NCI-H2029 treated with DMSO at 0.1 percent for 48 hours (cell line): ENCODE measurements around the gene COX4I1.

Experiments used
- DNase-seq: peaks from one replicate; lab custom pipeline; 2025; lab: John Stamatoyannopoulos, UW

The COX4I1 gene

GRCh38 chr16:85767531-85767930 is 32.0 kb upstream of the COX4I1 start:
- DNase-seq: no peak

GRCh38 chr16:85768199-85768598 is 31.3 kb upstream of the COX4I1 start:
- no peak for DNase-seq

DNA sequence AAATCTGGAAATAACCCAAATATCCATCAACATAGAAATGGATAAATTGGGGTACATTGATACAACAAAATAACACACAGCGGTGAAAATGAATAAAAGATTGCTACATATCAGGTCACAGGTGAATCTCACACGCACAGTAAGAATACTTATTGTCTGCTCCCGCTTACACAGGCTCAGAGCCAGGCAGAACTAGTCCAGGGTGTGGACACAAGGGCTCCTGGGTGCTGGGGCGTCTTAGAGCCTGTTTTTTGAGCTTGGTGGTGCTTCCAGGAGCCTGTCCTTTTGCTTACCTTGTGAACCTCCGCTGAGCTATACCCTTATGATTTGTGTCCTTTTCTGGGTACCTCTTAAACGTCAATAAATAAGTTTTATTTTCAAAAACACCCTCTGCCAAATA is 28.8 kb upstream of the COX4I1 start:
- DNase-seq: no peak

DNA sequence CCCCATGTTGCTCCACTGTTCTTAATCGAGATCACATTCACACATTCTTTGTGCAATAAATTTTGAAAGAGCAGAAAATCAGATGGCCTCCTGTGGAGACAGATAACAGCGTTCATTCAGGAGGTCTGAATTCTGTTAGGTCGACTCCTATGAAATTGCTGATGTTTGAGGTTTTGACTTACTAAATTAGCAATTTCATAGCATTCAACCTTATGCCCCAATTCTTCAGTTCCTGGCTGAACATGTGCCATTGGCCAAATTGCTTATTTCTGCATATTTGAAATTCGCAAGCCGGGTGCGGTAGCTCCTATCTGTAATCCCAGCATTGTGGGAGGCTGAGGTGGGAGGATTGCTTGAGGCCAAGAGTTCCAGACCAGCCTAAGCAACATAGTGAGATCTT is 26.5 kb upstream of the COX4I1 start:
- DNase-seq: no peak

GRCh38 chr16:85774136-85774535 is 25.4 kb upstream of the COX4I1 start:
- DNase-seq: no peak

GRCh38 chr16:85774811-85775210 is 24.7 kb upstream of the COX4I1 start:
- no peak for DNase-seq

DNA sequence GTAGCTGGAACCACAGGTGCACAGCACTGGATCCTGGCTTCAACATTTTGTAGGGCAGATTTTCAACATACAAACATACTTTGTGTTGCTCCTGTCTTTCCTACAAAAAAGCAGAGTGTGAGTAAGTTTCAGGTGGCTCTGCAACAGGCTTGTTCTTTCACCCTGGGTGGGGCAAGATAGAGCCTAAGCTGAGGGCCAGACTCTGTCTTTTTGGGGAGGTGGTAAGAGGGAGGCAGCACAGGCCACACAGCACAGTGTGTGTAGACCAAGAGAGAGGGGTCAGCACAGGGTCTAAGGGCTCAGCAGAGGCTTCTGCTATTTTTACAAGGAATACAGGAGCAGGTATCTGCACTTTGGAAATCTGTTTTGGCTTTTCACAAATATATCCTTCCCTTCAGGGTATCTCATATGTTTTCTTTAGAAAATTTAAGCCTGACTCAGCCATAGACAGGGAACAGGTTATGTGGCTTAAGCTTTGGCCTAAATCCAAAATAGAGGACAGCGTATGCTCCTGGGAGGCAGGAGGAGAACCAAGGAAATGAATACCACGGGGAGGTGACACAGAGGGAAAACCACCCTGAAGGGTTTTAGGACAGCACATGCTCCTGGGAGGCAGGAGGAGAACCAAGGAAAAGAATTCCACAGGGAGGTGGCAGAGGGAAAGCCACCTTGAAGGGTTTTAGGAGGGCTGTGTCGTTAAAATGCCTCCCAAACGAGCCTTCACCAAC is 21.7 kb upstream of the COX4I1 start:
- DNase-seq: no peak

DNA sequence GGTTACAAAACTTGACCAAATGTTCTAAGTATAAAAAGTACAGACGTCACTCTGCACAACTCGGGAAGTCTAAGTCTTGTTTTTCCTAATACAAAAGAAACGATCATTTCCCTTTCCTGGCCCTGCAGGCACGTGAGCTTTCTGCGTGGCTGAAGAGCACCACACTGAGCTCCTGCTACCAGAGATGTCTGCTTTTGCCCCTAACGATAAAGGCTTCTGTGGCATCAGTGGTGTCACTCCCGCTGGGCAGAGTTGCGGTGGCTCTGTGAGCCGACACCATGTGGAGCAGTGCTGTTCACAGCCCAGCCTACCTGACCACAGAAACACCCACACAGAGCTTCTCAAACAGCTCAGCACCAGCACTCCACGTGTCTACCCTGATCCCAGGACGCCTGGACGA is 20.6 kb upstream of the COX4I1 start:
- DNase-seq: no peak

GRCh38 chr16:85780281-85780680 is 19.2 kb upstream of the COX4I1 start:
- DNase-seq: no peak

DNA sequence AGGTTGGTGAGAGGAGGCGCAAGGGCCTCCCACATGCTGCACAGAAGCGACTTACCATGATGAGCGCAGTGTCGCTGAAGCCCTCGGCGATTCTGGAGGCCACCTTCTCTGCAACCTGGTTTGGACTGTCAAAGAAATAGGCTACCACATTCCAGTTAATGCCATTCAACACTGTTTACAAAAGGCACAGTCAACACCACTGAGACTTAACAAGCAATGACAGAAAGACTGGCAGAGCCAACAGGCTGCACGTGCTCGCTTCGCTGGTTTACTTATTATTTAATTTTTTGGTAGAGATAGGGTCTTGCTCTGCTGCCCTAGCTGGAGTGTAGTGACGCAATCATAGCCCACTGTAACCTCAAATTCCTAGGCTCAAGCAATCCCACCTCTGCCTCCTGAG is 18.3 kb upstream of the COX4I1 start:
- no peak for DNase-seq

DNA sequence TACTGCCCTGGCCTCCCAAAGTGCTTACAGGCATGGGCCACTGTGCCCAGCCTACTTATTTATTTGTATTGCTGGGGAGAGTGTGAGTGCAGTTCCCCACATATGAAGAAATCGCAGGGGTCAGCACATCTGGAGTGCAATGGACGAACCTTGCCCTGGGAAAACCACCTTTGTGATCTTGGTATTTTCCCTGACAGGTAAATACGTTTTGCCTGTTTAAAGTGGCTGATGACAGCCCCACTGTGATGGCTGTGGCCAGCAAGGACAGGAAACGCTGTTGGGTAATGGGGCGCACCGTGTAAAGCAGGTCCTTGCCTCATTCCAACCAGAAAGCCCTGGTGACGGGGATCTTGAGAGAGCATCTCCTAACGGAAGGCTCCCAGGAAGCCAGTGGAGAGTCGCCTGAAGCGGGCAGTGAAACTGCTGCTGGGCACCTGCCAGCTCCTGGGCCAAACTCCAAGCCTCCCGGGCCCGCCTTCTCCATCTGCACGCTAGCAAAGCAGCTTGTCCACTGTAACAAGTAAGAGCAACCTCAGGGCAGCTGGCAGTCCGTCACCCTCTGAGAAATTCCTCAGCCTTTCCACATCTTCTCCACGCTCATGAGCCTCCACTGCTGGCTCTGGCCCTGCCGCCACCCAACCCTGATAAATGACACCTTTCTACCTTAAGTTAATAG is 17.7 kb upstream of the COX4I1 start:
- no peak for DNase-seq

- DNase-seq: no peak
Observed at GRCh38 chr16:85782451-85782850, 17.0 kb upstream of the COX4I1 start.

DNA sequence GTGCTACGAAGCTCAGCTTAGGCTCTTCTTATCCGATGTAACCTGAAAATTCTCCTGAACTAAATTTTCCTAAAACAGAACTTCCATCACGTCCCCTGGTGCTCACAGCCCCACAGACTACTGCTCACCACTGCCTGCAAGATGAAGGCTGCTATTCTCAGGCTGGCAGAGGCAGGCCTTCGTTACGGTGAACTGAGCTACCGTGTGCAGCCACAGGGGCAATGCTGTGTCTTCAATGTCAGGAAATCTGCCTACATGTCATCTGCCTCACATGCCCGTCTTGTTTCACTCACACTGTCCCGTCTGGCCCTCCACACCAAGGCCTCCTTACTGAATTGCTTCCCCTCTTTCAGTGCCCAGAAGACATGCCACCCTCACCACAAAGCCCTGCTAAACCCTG is 16.1 kb upstream of the COX4I1 start:
- no peak for DNase-seq

DNA sequence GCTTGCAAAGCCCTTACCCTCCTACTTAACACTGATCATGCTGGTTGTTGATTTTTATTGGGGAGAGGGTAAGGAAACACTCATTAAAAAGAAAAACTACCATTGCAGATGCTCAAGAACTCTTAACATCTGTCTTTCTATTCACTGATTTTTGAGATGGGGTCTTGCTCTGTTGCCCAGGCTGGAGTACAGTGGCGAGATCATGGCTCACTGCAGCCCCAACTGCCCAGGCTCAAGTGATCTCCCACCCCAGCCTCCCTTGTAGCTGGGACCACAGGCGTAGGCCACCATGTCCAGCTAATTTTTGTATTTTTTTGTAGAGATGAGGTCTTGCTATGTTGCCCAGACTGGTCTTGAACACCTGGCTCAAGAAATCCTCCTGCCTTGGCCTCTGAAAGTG is 14.7 kb upstream of the COX4I1 start:
- no peak for DNase-seq

GRCh38 chr16:85785927-85786326 is 13.6 kb upstream of the COX4I1 start:
- no peak for DNase-seq

DNA sequence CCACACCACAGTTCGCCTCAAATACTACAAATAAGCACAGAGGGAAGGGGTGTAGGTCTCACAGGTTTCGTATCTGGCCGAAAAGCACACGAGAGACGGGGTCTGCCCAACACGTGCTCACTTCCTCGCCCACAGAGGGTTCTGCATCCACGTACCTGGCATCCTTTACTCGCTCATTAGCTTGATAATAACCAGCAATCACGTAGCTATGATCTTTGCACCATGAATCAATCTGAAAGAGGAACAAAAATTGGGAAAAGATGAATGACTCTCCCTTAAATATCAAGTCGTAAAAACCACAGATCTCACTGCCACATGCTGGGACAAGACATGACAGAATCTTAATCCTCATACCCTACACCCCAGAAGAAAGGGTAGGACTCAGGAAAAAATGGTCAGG is 10.7 kb upstream of the COX4I1 start:
- DNase-seq: no peak

GRCh38 chr16:85789773-85790172 is 9.7 kb upstream of the COX4I1 start:
- DNase-seq: no peak

- DNase-seq: no peak
Observed at GRCh38 chr16:85793662-85794298, 5.7 kb upstream of the COX4I1 start.

DNA sequence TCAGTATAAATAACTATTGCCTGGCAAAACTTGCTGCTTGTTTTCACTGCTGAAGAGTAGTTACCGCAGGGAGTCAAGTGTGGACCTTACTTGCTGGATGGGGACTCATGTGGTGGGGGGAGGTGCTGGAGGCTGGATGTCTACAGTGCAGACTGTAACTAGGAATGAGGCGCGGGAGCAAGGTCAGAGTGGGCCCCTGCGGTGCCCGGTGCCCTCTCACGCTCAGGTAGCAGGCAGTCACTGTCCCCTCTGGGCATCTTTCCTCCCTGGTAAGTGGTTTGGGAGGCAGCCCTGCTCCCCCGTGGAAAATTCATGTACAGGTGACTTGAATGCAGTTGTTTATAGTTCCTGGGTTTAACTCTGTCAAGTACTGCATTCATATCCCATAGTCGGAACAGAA is 4.8 kb upstream of the COX4I1 start:
- no peak for DNase-seq

GRCh38 chr16:85796152-85796551 is 3.3 kb upstream of the COX4I1 start:
- DNase-seq: no peak

GRCh38 chr16:85796599-85796998 is 2.9 kb upstream of the COX4I1 start:
- DNase-seq: no peak

DNA sequence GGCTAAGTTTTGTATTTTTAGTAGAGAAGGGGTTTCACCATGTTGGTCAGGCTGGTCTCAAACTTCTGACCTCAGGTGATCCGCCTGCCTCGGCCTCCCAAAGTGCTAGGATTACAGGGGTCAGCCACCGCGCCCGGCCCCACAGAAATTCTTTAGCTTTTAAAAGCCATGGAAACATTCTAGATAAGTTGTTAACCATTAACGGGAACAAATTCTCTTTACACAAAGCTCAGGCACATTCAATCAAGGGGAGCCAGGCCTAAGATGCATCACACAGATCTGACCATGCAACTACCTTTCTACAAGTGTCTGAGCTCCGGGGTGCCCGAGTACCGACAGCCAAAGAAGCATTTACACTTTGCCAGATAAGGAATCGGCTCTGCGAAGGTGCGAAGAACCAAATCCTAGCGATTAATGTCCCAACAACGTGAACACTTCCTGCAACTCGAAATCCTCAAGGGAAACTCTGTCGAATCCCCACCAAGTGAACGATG is 1.2 kb upstream of the COX4I1 start:
- DNase-seq: no peak

DNA sequence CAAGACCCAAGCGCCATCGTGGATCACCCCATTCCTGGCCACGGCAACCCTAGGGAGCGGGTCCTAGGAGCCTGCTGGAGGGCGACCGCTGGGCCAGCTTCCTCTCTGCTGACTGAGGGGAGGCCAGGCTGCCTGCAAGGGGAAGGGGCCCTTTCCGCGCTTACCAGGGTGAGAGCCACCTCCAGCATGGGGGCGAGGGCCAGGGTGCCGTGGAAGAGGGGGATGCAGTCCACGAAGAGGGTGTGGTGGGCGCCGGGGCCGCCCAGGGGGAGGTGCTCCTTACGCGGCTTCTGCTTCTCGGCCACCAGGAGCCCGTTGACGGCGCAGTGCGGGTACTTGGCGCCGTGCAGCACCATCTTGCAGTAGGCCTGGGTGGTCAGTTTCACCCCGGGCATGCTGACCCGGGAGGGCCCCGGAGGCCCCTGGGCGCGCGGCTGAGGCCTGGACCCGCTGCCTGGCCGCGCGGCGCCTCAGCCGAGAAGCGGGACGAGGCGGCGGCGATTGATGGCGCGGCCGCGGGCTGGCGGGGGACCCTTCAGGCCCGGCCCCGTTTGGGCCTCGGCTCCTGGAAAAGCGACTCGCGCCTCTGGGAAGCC is 496 bp upstream of the COX4I1 start:
- DNase-seq: no peak
